K562 (cell line): ENCODE data around the gene TTLL8. TPM values are rescaled to one million over a fixed set of nuclear protein-coding genes. Genes with fewer than 3 reads are reported as not detected.
A peak's percentile ranks its signal among the peaks of the same experiment; 100 is the strongest.

Experiments used
- ATAC-seq: fragments of 200-7000 bp; cut with Tn5 transposase; 3 replicates; pipeline ENCODE4 v1.9.1; 2020; ENCODE audit warnings: moderate library complexity
- BruUV-seq: library from RNA; stranded (reverse); fragments of 400-500 nt; replicated peaks from 2 replicates; lab custom pipeline; 2021; lab: Mats Ljungman, UMichigan
- CTCF ChIA-PET: fragments of 300-600 bp; formaldehyde crosslinking; extraction: SDS; loops from one replicate; lab custom pipeline; 2021; ENCODE audit warnings: low intra/inter-chr PET ratio; lab: Yijun Ruan, JAX
- POLR2A ChIA-PET: fragments of 300-600, 350-650 bp; sonication (Branson Sonifier 250); formaldehyde crosslinking; extraction: SDS; loops from one replicate; lab custom pipeline; 2021; ENCODE audit warnings: antibody characterized with exemption, inconsistent platforms; lab: Yijun Ruan, JAX
- DNase-seq, 4 experiments: peaks; one replicate each; pipeline versions ENCODE4 v3.0.0 to v3.0.0-alpha.2; 2011 to 2018; ENCODE audit warnings: low spot score in 3 of 4, mixed read lengths in 3 of 4; ENCODE audit errors: extremely low read depth in 1 of 4
- FAIRE-seq: peaks from 2 replicates; lab custom pipeline; 2011; peaks lifted over from hg19 to GRCh38; lab: Jason Lieb, UNC
- H2AFZ ChIP-seq: 2 replicates; pipeline ENCODE4 v1.6.0; 2011; ENCODE audit warnings: low read depth, low read length, control low read depth, inconsistent platforms
- H3K27ac ChIP-seq: fragments of 200-600 bp; 3 replicates; pipeline ENCODE4 v1.8.0; 2011; ENCODE audit warnings: low read depth, mild to moderate bottlenecking, control low read depth, inconsistent platforms, low read length, moderate library complexity, mixed read lengths; ENCODE audit errors: extremely low read depth
- H3K27me3 ChIP-seq, 2 experiments: fragments of 300-600 bp in 1 of 2; 2 replicates in 1 of 2; 3 replicates in 1 of 2; pipeline versions ENCODE4 v1.6.0 to v1.8.0; 2011; ENCODE audit warnings: inconsistent platforms in 2 of 2, low read length in 2 of 2, mild to moderate bottlenecking in 1 of 2, mixed read lengths in 1 of 2, moderate library complexity in 1 of 2; ENCODE audit not compliant: control insufficient read depth in 2 of 2, insufficient read depth in 2 of 2
- H3K36me3 ChIP-seq: fragments of 300-600 bp; 3 replicates; pipeline ENCODE4 v1.8.0; 2011; ENCODE audit warnings: mild to moderate bottlenecking, low read length, inconsistent platforms; ENCODE audit not compliant: control insufficient read depth, insufficient read depth
- H3K4me1 ChIP-seq, 2 experiments: fragments of 200-600 bp in 1 of 2; replicated peaks in 1 of 2; 2 replicates in 1 of 2; 3 replicates in 1 of 2; pipeline versions ENCODE4 v1.5.1 to v1.8.0; 2011; ENCODE audit warnings: inconsistent platforms in 2 of 2, low read length in 2 of 2, mild to moderate bottlenecking in 1 of 2, mixed read lengths in 1 of 2, moderate library complexity in 1 of 2; ENCODE audit not compliant: control insufficient read depth in 2 of 2, insufficient read depth in 2 of 2
- H3K4me2 ChIP-seq: 2 replicates; pipeline ENCODE4 v1.6.1; 2011; ENCODE audit warnings: low read length, control low read depth, inconsistent platforms, mixed read lengths; ENCODE audit not compliant: insufficient read depth
- H3K4me3 ChIP-seq: fragments of 200-600 bp; sonication (generic), shearing (Covaris generic); 2 replicates; pipeline ENCODE4 v1.5.1; 2016; ENCODE audit warnings: control low read depth, inconsistent platforms
- H3K79me2 ChIP-seq: fragments of 200-600 bp; 3 replicates; pipeline ENCODE4 v1.8.0; 2011; ENCODE audit warnings: low read length, inconsistent platforms; ENCODE audit not compliant: control insufficient read depth, insufficient read depth
- H3K9ac ChIP-seq, 2 experiments: 2 replicates each; pipeline versions ENCODE4 v1.6.0 to v1.6.1; 2011; ENCODE audit warnings: low read depth in 2 of 2, low read length in 2 of 2, control low read depth in 1 of 2, inconsistent platforms in 1 of 2, mild to moderate bottlenecking in 1 of 2, mixed read lengths in 1 of 2; ENCODE audit not compliant: insufficient read depth in 1 of 2
- H3K9me1 ChIP-seq: one replicate; pipeline ENCODE4 v1.6.0; 2011; ENCODE audit warnings: inconsistent platforms, mild to moderate bottlenecking, low read length, moderate library complexity; ENCODE audit not compliant: control insufficient read depth, insufficient read depth
- H3K9me3 ChIP-seq: replicated peaks from 2 replicates; pipeline ENCODE4 v1.5.1; 2011; ENCODE audit warnings: low read depth, low read length, inconsistent platforms; ENCODE audit not compliant: control insufficient read depth, insufficient read depth
- H4K20me1 ChIP-seq: replicated peaks from 2 replicates; pipeline ENCODE4 v1.6.1; 2011; ENCODE audit warnings: low read length, inconsistent platforms, mixed read lengths; ENCODE audit not compliant: control insufficient read depth, insufficient read depth
- CTBP1 ChIP-seq: fragments of 450-650 bp; IDR thresholded peaks from 2 replicates; pipeline ENCODE4 v1.6.1; 2016; ENCODE audit warnings: borderline replicate concordance
- JUND ChIP-seq, 2 experiments: IDR thresholded peaks; 2 replicates in 1 of 2; 3 replicates in 1 of 2; pipeline ENCODE4 v1.6.1; 2011; ENCODE audit warnings: borderline replicate concordance in 2 of 2, low read depth in 2 of 2, low read length in 2 of 2, improper control_type of control experiment in 1 of 2, missing biosample characterization in 1 of 2, missing genetic modification characterization in 1 of 2, missing genetic modification reagents in 1 of 2
- WGBS: fragments of 100-300 bp; shearing (Covaris generic); methylation state at CpG from one replicate; pipeline ENCODE4 v1.1.6; 2016; ENCODE audit warnings: low coverage, mixed read lengths; ENCODE audit not compliant: insufficient coverage; ENCODE audit errors: missing lambda C conversion rate; 5-methylcytosine and 5-hydroxymethylcytosine counted together
- in situ Hi-C: fragments of 300-500 bp; cut with MboI; formaldehyde crosslinking; loops from 4 replicates; pipeline ENCODE4 v1.15.0; 2018; ENCODE audit warnings: inconsistent platforms, mixed read lengths
- intact Hi-C: fragments of 100-400 bp; cut with micrococcal nuclease; formaldehyde crosslinking; loops from 2 replicates; pipeline ENCODE4 v1.14.2; 2022
- polyA plus RNA-seq, 8 experiments: library from polyadenylated mRNA; depleted of rRNA in 4 of 8; stranded (reverse) in 5 of 8; unstranded in 3 of 8; fragments of >200 nt; fragmentation: Nextera tagmentation in 2 of 8; fragmentation: Illumina TruSeq in 1 of 8; extraction: Ambion mirVana in 2 of 8; extraction: Trizol in 1 of 8; gene quantifications; 2 replicates each; pipeline versions ENCODE4 v1.2.1 to v1.2.3, GENCODE V29; 2011 to 2014; ENCODE audit warnings: inconsistent platforms in 1 of 8, missing spikeins in 1 of 8
- total RNA-seq, 7 experiments: library from RNA; depleted of rRNA in 6 of 7; stranded (reverse); fragments of >200 nt in 6 of 7; fragmentation: Illumina TruSeq in 2 of 7; extraction: Trizol in 2 of 7; gene quantifications; 2 replicates each; pipeline versions ENCODE4 v1.2.1 to v1.2.3, GENCODE V29; 2011 to 2021; ENCODE audit warnings: low replicate concordance in 1 of 7
- TF ChIP-seq, protein P1 (sequence below): fragments of 450-650 bp; IDR thresholded peaks from 2 replicates; pipeline ENCODE4 v1.7.1; 2018; ENCODE audit warnings: mild to moderate bottlenecking, low read depth; ENCODE audit not compliant: partially characterized antibody
- TF ChIP-seq, protein P2 (sequence below), 2 experiments: fragments of 450-650 bp in 1 of 2; sonication (generic) in 1 of 2; formaldehyde crosslinking in 1 of 2; IDR thresholded peaks in 1 of 2; conservative IDR thresholded peaks in 1 of 2; 2 replicates each; pipeline versions ENCODE4 v1.6.1 to v1.8.1; 2016 to 2023; ENCODE audit warnings: mild to moderate bottlenecking in 2 of 2, moderate library complexity in 2 of 2, inconsistent platforms in 1 of 2, missing genetic modification reagents in 1 of 2

TTLL8 gene
- total and polyA plus RNA-seq, 9 of the 15 experiments (the other 6 are each of a cell fraction or from before 2014, with no cell fraction given), result not detected

DNA sequence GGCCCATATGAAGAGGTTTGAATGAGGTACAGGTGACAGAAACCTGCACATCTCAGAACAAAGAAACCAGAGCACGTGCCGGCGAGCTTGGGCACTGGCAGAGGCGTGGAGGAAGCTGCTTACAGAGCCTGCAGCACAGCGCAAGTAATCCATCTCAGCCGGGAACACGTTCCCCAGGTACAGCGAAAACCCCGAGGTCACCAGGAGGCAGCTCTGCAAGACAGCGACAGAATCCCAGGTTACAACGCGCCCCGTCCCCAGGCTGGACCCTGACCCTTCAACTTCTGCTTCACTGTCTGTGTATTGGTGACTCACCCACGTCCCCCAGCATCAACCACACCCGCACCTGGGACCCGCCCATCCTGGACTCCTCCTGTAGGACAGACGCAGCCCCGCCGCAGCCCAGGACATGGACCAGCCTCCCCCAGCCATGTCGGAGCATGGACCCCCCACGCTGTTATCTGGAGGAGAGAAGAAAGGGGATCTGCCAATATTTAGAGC lies 24.9 kb upstream of the TTLL8 start:
- intact Hi-C loops (no loop called here), in situ Hi-C loops (no loop called here)
- peak in 3 of 4 experiments; percentile 18 to 60 (median 54) for DNase-seq
- no peak overlapping the region for H3K4me3 ChIP-seq
- TF ChIP-seq, protein P1, sequence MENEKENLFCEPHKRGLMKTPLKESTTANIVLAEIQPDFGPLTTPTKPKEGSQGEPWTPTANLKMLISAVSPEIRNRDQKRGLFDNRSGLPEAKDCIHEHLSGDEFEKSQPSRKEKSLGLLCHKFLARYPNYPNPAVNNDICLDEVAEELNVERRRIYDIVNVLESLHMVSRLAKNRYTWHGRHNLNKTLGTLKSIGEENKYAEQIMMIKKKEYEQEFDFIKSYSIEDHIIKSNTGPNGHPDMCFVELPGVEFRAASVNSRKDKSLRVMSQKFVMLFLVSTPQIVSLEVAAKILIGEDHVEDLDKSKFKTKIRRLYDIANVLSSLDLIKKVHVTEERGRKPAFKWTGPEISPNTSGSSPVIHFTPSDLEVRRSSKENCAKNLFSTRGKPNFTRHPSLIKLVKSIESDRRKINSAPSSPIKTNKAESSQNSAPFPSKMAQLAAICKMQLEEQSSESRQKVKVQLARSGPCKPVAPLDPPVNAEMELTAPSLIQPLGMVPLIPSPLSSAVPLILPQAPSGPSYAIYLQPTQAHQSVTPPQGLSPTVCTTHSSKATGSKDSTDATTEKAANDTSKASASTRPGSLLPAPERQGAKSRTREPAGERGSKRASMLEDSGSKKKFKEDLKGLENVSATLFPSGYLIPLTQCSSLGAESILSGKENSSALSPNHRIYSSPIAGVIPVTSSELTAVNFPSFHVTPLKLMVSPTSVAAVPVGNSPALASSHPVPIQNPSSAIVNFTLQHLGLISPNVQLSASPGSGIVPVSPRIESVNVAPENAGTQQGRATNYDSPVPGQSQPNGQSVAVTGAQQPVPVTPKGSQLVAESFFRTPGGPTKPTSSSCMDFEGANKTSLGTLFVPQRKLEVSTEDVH, result no peak
- peak; percentile 46; the same call in 1 of the 2 replicates for TF ChIP-seq JUND (IDR thresholded peaks at IDR 0.05; ENCODE audit: borderline replicate concordance, low read depth, low read length)
- TF ChIP-seq JUND (tag; IDR thresholded peaks at IDR 0.05; ENCODE audit: borderline replicate concordance, low read depth, low read length), result no peak
- TF ChIP-seq, protein P2, sequence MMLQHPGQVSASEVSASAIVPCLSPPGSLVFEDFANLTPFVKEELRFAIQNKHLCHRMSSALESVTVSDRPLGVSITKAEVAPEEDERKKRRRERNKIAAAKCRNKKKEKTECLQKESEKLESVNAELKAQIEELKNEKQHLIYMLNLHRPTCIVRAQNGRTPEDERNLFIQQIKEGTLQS (IDR thresholded peaks at IDR 0.05), result peak; percentile 43; the same call in 1 of the 2 replicates
- TF ChIP-seq, protein P2 (CRISPR knock-in tag; conservative IDR thresholded peaks at IDR 0.05), result no peak
- peak; percentile 43; the same call in 1 of the 2 replicates for TF ChIP-seq CTBP1
- TF ChIP-seq, all 486 proteins: peak for 3
- WGBS, result 22% methylated on average over 21 of the region's 21 CpGs
- H3K4me1 ChIP-seq, result peaks cover 10 to 23% of the 10 kb centered on the region in 2 experiments; a peak in 4 of 5 replicates
- H3K9me1 ChIP-seq, result no peaks in the 10 kb centered on the region
- peak; percentile 51; the same call in 2 of the 3 replicates for ATAC-seq
- no peak for FAIRE-seq
- no TSS peak for BruUV-seq
- peak overlapping the region in 1 of 2 experiments; percentile 45; a peak in 1 of 4 replicates for H3K9ac ChIP-seq
- no peak overlapping the region for H2AFZ ChIP-seq
- H3K27ac ChIP-seq, result no peak overlapping the region
- no peaks in the 10 kb centered on the region for H3K79me2 ChIP-seq
- H4K20me1 ChIP-seq, result no peaks in the 10 kb centered on the region
- H3K27me3 ChIP-seq, result no peaks in the 10 kb centered on the region
- no peaks in the 10 kb centered on the region for H3K36me3 ChIP-seq
- ChIA-PET CTCF (no interaction called here), POLR2A (no interaction called here)
- no peaks in the 10 kb centered on the region for H3K9me3 ChIP-seq
- H3K4me2 ChIP-seq, result no peak overlapping the region; the same call in 1 of the 2 replicates
